ENCODE results near the gene CLSTN2. TPM values are rescaled to one million over a fixed set of nuclear protein-coding genes. Genes with fewer than 3 reads are reported as not detected.

CLSTN2 gene
- polyA plus RNA-seq, 1 experiment, result 0.04 TPM

DNA sequence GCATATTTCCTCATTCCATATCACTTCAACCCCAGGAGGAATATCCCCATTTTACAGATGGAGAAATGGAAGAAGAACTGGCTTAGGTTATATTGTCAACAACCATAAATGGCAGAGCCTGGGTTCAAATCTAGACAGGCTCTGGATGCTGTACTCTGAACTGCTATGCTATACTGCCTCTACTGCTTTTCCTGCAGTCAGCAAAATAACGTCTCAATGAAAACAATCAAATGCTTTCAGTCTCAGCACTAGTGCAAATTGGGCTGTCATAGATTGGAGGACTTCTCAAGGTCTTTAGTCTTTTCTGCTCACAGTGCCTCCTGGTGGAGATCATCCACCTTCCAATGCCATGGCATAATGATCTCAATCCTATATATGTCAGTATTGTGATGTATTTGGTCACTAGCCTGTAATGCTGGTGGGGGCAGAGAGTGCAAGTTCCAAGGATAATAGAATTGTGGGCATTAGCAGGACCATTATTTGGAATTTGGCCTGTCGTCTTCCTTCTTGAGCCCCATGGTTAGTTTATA, 285.0 kb downstream of the CLSTN2 start:
- POLR2A ChIA-PET, result no interaction called here
- H3K9me3 ChIP-seq (ENCODE audit: control insufficient read depth, insufficient read depth, low read length), result no peaks in the 10 kb centered on the region
- no peaks in the 10 kb centered on the region for H3K27me3 ChIP-seq (ENCODE audit: control insufficient read depth, insufficient read depth, low read length)
- no peak overlapping the region for H3K4me3 ChIP-seq (ENCODE audit: low read depth, low read length)
- CTCF ChIA-PET, result interaction anchor here (1.7 kb wide), 1 partner anchor 91 kb away, joined by 4 read pairs; no protein-coding TSS in a partner anchor
- TF ChIP-seq, protein P1, sequence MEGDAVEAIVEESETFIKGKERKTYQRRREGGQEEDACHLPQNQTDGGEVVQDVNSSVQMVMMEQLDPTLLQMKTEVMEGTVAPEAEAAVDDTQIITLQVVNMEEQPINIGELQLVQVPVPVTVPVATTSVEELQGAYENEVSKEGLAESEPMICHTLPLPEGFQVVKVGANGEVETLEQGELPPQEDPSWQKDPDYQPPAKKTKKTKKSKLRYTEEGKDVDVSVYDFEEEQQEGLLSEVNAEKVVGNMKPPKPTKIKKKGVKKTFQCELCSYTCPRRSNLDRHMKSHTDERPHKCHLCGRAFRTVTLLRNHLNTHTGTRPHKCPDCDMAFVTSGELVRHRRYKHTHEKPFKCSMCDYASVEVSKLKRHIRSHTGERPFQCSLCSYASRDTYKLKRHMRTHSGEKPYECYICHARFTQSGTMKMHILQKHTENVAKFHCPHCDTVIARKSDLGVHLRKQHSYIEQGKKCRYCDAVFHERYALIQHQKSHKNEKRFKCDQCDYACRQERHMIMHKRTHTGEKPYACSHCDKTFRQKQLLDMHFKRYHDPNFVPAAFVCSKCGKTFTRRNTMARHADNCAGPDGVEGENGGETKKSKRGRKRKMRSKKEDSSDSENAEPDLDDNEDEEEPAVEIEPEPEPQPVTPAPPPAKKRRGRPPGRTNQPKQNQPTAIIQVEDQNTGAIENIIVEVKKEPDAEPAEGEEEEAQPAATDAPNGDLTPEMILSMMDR (IDR thresholded peaks at IDR 0.05; ENCODE audit: low read depth, low read length), result no peak
- no peak for DNase-seq (ENCODE audit: low read depth, low spot score)
- H3K27ac ChIP-seq (ENCODE audit: low read depth, low read length), result no peak overlapping the region

DNA sequence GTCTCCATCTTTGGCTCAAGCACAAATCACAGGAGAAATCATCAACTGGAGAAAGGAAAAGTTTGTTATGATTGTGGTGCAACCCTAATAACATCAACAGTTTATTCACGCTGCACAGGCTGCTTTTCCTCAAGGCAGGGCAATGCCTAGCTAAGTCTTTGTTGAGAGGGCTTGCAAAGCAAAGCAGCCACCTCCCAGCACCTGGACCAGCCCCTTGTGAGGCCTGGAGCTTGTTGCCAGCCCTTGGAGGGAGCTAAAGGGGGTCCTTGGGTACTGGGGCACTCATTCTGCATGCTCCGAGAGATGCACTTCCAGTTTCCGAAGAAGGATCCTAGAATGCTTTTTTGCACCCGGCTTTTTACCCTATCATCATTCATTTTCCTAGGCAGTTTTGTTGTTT, 288.2 kb downstream of the CLSTN2 start:
- DNase-seq (ENCODE audit: low read depth, low spot score), result no peak
- POLR2A ChIA-PET, result no interaction called here

DNA sequence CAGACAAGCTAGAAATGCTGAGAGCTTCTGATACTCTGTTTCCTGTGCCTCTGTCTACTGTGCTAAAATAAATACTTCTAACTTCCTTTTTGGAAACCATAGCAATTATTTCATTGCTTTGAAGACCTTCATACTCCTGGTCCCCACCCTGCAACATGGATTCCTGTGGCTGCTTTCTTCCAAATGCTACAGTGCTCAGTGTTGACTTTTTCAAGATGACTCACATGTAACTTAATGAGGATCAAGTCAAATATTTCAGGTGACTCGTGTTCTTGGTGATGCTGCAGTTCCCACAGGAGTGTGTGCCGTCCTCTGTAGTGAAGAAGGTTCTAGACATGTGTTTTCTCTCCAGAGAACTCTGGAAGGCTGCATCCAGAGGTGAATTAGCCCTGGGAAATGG, 288.6 kb downstream of the CLSTN2 start:
- TF ChIP-seq, protein P1 (IDR thresholded peaks at IDR 0.05; ENCODE audit: low read depth, low read length), result no peak
- ChIA-PET CTCF (no interaction called here), POLR2A (no interaction called here)
- DNase-seq (ENCODE audit: low read depth, low spot score), result no peak
- Histone ChIP-seq H3K27ac (ENCODE audit: low read depth, low read length) (no peak overlapping the region), H3K9me3 (ENCODE audit: control insufficient read depth, insufficient read depth, low read length) (no peaks in the 10 kb centered on the region), H3K27me3 (ENCODE audit: control insufficient read depth, insufficient read depth, low read length) (no peaks in the 10 kb centered on the region), H3K4me3 (ENCODE audit: low read depth, low read length) (no peak overlapping the region)

More for the DNA sequence above, 288.2 kb downstream of the CLSTN2 start:
- H3K27me3 ChIP-seq (ENCODE audit: control insufficient read depth, insufficient read depth, low read length), result no peaks in the 10 kb centered on the region
- CTCF ChIA-PET, result no interaction called here
- no peak overlapping the region for H3K4me3 ChIP-seq (ENCODE audit: low read depth, low read length)
- H3K9me3 ChIP-seq (ENCODE audit: control insufficient read depth, insufficient read depth, low read length), result no peaks in the 10 kb centered on the region
- TF ChIP-seq, protein P1 (IDR thresholded peaks at IDR 0.05; ENCODE audit: low read depth, low read length), result no peak
- no peak overlapping the region for H3K27ac ChIP-seq (ENCODE audit: low read depth, low read length)

DNA sequence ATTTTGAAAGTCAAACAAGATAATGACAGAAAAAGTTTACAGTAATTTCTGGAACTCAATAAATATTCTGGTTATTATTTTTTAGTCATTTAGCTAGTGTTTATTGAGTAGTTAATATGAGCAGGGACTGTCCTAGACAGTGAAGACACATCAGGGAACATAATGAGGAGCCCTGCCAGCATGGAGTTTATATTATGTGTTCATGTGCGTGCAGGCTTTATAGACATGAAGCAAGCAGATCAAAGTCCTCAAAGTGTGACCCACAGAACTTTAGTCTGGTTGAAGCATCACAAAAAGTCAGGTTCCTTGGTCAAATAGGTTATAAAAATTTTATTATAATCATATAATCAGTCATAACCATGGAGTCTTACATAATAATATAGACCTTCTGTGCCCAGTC, 289.3 kb downstream of the CLSTN2 start:
- Histone ChIP-seq H3K4me3 (ENCODE audit: low read depth, low read length) (no peak overlapping the region), H3K9me3 (ENCODE audit: control insufficient read depth, insufficient read depth, low read length) (no peaks in the 10 kb centered on the region), H3K27me3 (ENCODE audit: control insufficient read depth, insufficient read depth, low read length) (no peaks in the 10 kb centered on the region), H3K27ac (ENCODE audit: low read depth, low read length) (no peak overlapping the region)
- no peak for DNase-seq (ENCODE audit: low read depth, low spot score)
- TF ChIP-seq, protein P1 (IDR thresholded peaks at IDR 0.05; ENCODE audit: low read depth, low read length), result no peak
- ChIA-PET POLR2A (no interaction called here), CTCF (no interaction called here)

DNA sequence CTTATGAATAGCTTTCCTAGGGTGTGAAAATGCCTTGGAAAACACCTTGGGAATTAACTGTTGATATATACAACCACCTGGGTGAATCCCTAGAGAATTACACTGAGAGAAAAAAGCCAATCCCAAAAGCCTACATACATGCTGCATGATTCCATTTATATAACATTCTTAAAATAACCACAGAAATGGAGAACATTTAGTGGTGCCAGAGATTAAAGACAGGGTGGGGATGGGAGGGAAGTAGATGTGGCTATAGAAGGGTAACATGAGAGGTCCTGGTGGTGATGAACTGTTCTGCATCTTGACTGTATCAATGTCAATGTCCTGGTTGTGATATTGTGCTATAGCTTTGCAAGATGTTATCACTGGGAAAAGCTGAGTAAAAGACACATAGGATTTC, 291.0 kb downstream of the CLSTN2 start:
- TF ChIP-seq, protein P1 (IDR thresholded peaks at IDR 0.05; ENCODE audit: low read depth, low read length), result no peak
- DNase-seq (ENCODE audit: low read depth, low spot score), result no peak
- ChIA-PET CTCF (no interaction called here), POLR2A (no interaction called here)
- Histone ChIP-seq H3K27me3 (ENCODE audit: control insufficient read depth, insufficient read depth, low read length) (no peaks in the 10 kb centered on the region), H3K27ac (ENCODE audit: low read depth, low read length) (no peak overlapping the region), H3K4me3 (ENCODE audit: low read depth, low read length) (no peak overlapping the region), H3K9me3 (ENCODE audit: control insufficient read depth, insufficient read depth, low read length) (no peaks in the 10 kb centered on the region)
